Stomach smooth muscle (tissue), 2 donors: ENCODE data around the gene MCRIP2.
A peak's percentile ranks its signal among the peaks of the same experiment; 100 is the strongest.

Experiments used
- H3K27ac ChIP-seq: one replicate; pipeline ENCODE4 v1.7.0; 2013; ENCODE audit warnings: mild to moderate bottlenecking, low read length, inconsistent platforms
- H3K27me3 ChIP-seq, 2 donors: one replicate each; pipeline ENCODE4 v1.7.0; 2013; ENCODE audit warnings: low read length in 2 of 2; ENCODE audit not compliant: insufficient read depth in 2 of 2, control insufficient read depth in 1 of 2
- H3K36me3 ChIP-seq, 2 donors: one replicate each; pipeline ENCODE4 v1.7.0; 2013; ENCODE audit warnings: low read length in 2 of 2; ENCODE audit not compliant: control insufficient read depth in 2 of 2, insufficient read depth in 2 of 2
- H3K4me1 ChIP-seq: one replicate; pipeline ENCODE4 v1.7.0; 2013; ENCODE audit warnings: low read length; ENCODE audit not compliant: control insufficient read depth, insufficient read depth
- H3K4me3 ChIP-seq, 2 donors: one replicate each; pipeline ENCODE4 v1.7.0; 2013; ENCODE audit warnings: low read length in 2 of 2
- H3K9ac ChIP-seq, 2 donors: one replicate each; pipeline ENCODE4 v1.7.0; 2013; ENCODE audit warnings: low read length in 2 of 2, mild to moderate bottlenecking in 1 of 2
- H3K9me3 ChIP-seq, 2 donors: one replicate each; pipeline ENCODE4 v1.7.0; 2013; ENCODE audit warnings: low read length in 2 of 2; ENCODE audit not compliant: control insufficient read depth in 2 of 2
- donor health status: healthy.
- donor health status: Pancreatic carcinoma.

The MCRIP2 gene

GRCh38 chr16:678858-679813 lies 37.5 kb downstream of the MCRIP2 start:
- Histone ChIP-seq H3K4me3 (peak overlapping the region; percentile 60 to 74), H3K27ac (peak overlapping the region; percentile 53), H3K27me3 (peaks cover 0 to 4% of the 10 kb centered on the region in 2 donors), H3K4me1 (peaks cover 57% of the 10 kb centered on the region), H3K9ac (peak overlapping the region; percentile 27 to 62), H3K36me3 (peaks cover 12 to 17% of the 10 kb centered on the region in 2 donors), H3K9me3 (no peaks in the 10 kb centered on the region)

GRCh38 chr16:679814-680624 lies 38.4 kb downstream of the MCRIP2 start, which contains the start of gene STUB1:
Gene STUB1 (plus strand): TSS chr16:680410. CDS start chr16:680526, 116 bp downstream.
- H3K27ac ChIP-seq = peak within 1 kb of the TSS; percentile 67

GRCh38 chr16:680625-680945 lies 39.0 kb downstream of the MCRIP2 start:
- no peaks in the 10 kb centered on the region for H3K27me3 ChIP-seq
- peaks cover 60% of the 10 kb centered on the region for H3K4me1 ChIP-seq
- H3K9me3 ChIP-seq = no peaks in the 10 kb centered on the region
- H3K27ac ChIP-seq = peak overlapping the region; percentile 67
- peak overlapping the region; percentile 75 to 80 for H3K9ac ChIP-seq
- H3K4me3 ChIP-seq = peak overlapping the region; percentile 81 to 83
- peaks cover 12 to 17% of the 10 kb centered on the region in 2 donors for H3K36me3 ChIP-seq

More at GRCh38 chr16:679814-680624, 38.4 kb downstream of the MCRIP2 start, which contains the start of gene STUB1:
- Histone ChIP-seq H3K9ac (peak within 1 kb of the TSS; percentile 75 to 80), H3K4me3 (peak within 1 kb of the TSS; percentile 81 to 83), H3K36me3 (peaks cover 12 to 17% of the 10 kb centered on the region in 2 donors), H3K27me3 (peaks cover 0 to 3% of the 10 kb centered on the region in 2 donors), H3K9me3 (no peaks in the 10 kb centered on the region), H3K4me1 (peaks cover 60% of the 10 kb centered on the region)

- H3K4me1 ChIP-seq = peaks cover 56% of the 10 kb centered on the region
- H3K9me3 ChIP-seq = no peaks in the 10 kb centered on the region
- H3K36me3 ChIP-seq = peaks cover 12 to 17% of the 10 kb centered on the region in 2 donors
- H3K9ac ChIP-seq = peak overlapping the region; percentile 75 to 80
- H3K27ac ChIP-seq = peak overlapping the region; percentile 67
- H3K4me3 ChIP-seq = peak overlapping the region; percentile 81 to 83
- H3K27me3 ChIP-seq = no peaks in the 10 kb centered on the region
Measured at GRCh38 chr16:680967-681745, 39.5 kb downstream of the MCRIP2 start.

- H3K27ac ChIP-seq = no peak overlapping the region
- no peaks in the 10 kb centered on the region for H3K9me3 ChIP-seq
- H3K36me3 ChIP-seq = peaks cover 12 to 17% of the 10 kb centered on the region in 2 donors
- peaks cover 52% of the 10 kb centered on the region for H3K4me1 ChIP-seq
- peak overlapping the region; percentile 81 to 83 for H3K4me3 ChIP-seq
- H3K9ac ChIP-seq = no peak overlapping the region
- H3K27me3 ChIP-seq = no peaks in the 10 kb centered on the region
Measured at GRCh38 chr16:681746-682427, 40.3 kb downstream of the MCRIP2 start.

GRCh38 chr16:682493-683395 lies 41.1 kb downstream of the MCRIP2 start:
- no peaks in the 10 kb centered on the region for H3K27me3 ChIP-seq
- H3K27ac ChIP-seq = no peak overlapping the region
- peak overlapping the region in 1 of 2 donors; percentile 81 for H3K4me3 ChIP-seq
- H3K9me3 ChIP-seq = no peaks in the 10 kb centered on the region
- peaks cover 12 to 17% of the 10 kb centered on the region in 2 donors for H3K36me3 ChIP-seq
- H3K4me1 ChIP-seq = peaks cover 52% of the 10 kb centered on the region
- no peak overlapping the region for H3K9ac ChIP-seq

- Histone ChIP-seq H3K27me3 (no peaks in the 10 kb centered on the region), H3K4me1 (peaks cover 53% of the 10 kb centered on the region), H3K27ac (no peak overlapping the region), H3K36me3 (peaks cover 12 to 17% of the 10 kb centered on the region in 2 donors), H3K9me3 (no peaks in the 10 kb centered on the region), H3K9ac (peak overlapping the region in 1 of 2 donors; percentile 53), H3K4me3 (peak overlapping the region; percentile 63 to 81)
Measured at GRCh38 chr16:683396-684070, 41.9 kb downstream of the MCRIP2 start.

- H3K36me3 ChIP-seq = peaks cover 12 to 17% of the 10 kb centered on the region in 2 donors
- peak within 1 kb of the TSS; percentile 75 to 81 for H3K4me3 ChIP-seq
- peak within 1 kb of the TSS; percentile 42 to 63 for H3K9ac ChIP-seq
- no peaks in the 10 kb centered on the region for H3K9me3 ChIP-seq
- peaks cover 58% of the 10 kb centered on the region for H3K4me1 ChIP-seq
- peak within 1 kb of the TSS; percentile 58 for H3K27ac ChIP-seq
- H3K27me3 ChIP-seq = no peaks in the 10 kb centered on the region
Measured at GRCh38 chr16:684071-684794, 42.6 kb downstream of the MCRIP2 start, which contains the start of gene JMJD8. Gene JMJD8 (minus strand): TSS chr16:684334. CDS start chr16:684319, 15 bp downstream.
